Panc1 (cell line): ENCODE results near the gene LPP. TPM values are rescaled to one million over a fixed set of nuclear protein-coding genes. Genes with fewer than 3 reads are reported as not detected.

Experiments
- ATAC-seq: fragments of 200-7000 bp; cut with Tn5 transposase; 2 replicates; pipeline ENCODE4 v1.9.1; 2020; ENCODE audit warnings: mild to moderate bottlenecking, moderate library complexity
- BruUV-seq: library from RNA; stranded (reverse); fragments of 400-500 nt; replicated peaks from 2 replicates; lab custom pipeline; 2021; lab: Mats Ljungman, UMichigan
- CTCF ChIA-PET: fragments of 300-600 bp; sonication (Branson Sonifier 250); formaldehyde crosslinking; loops from one replicate; lab custom pipeline; 2022; ENCODE audit warnings: antibody characterized with exemption; lab: Charles Lee
- POLR2A ChIA-PET: fragments of 300-600 bp; sonication (Branson Sonifier 250); formaldehyde crosslinking; loops from one replicate; lab custom pipeline; 2022; ENCODE audit warnings: antibody characterized with exemption; lab: Charles Lee
- DNase-seq: peaks from one replicate; pipeline ENCODE4 v3.0.0-alpha.2; 2010; ENCODE audit warnings: low read depth, low spot score
- H3K27ac ChIP-seq: 2 replicates; pipeline ENCODE4 v1.5.1; 2011; ENCODE audit warnings: mild to moderate bottlenecking, low read length, inconsistent platforms
- H3K27me3 ChIP-seq: fragments of 200-500 bp; sonication (Bioruptor generic); 2 replicates; pipeline ENCODE4 v1.6.0; 2014; ENCODE audit warnings: low read length, inconsistent platforms; ENCODE audit not compliant: control insufficient read depth, insufficient read depth
- H3K36me3 ChIP-seq: fragments of 200-500 bp; sonication (Bioruptor generic); 2 replicates; pipeline ENCODE4 v1.5.1; 2014; ENCODE audit warnings: inconsistent platforms, mild to moderate bottlenecking, low read length, moderate library complexity; ENCODE audit not compliant: control insufficient read depth, insufficient read depth
- H3K4me1 ChIP-seq: 2 replicates; pipeline ENCODE4 v1.5.1; 2011; ENCODE audit warnings: inconsistent platforms, mild to moderate bottlenecking, low read length, moderate library complexity; ENCODE audit not compliant: control insufficient read depth, insufficient read depth
- H3K4me3 ChIP-seq, 2 experiments: 2 replicates each; pipeline ENCODE4 v1.5.1; 2011 to 2012; ENCODE audit warnings: low read depth in 2 of 2, low read length in 2 of 2, mild to moderate bottlenecking in 2 of 2, inconsistent platforms in 1 of 2, moderate library complexity in 1 of 2
- H3K9me3 ChIP-seq: fragments of 200-500 bp; sonication (Bioruptor generic); 2 replicates; pipeline ENCODE4 v1.5.1; 2014; ENCODE audit warnings: low read depth, mild to moderate bottlenecking, inconsistent platforms, low read length, moderate library complexity; ENCODE audit not compliant: control insufficient read depth, insufficient read depth
- CTCF ChIP-seq: fragments of 450-650 bp; IDR thresholded peaks from 2 replicates; pipeline ENCODE4 v1.5.1; 2017; ENCODE audit warnings: mild to moderate bottlenecking
- POLR2AphosphoS5 ChIP-seq: IDR thresholded peaks from 2 replicates; pipeline ENCODE4 v1.6.1; 2012; ENCODE audit warnings: mild to moderate bottlenecking, low read depth, low read length, moderate library complexity
- REST ChIP-seq, 2 experiments: IDR thresholded peaks; 2 replicates each; pipeline ENCODE4 v1.6.1; 2011 to 2012; ENCODE audit warnings: low read depth in 2 of 2, control low read depth in 1 of 2, low read length in 1 of 2, mild to moderate bottlenecking in 1 of 2, moderate library complexity in 1 of 2; ENCODE audit not compliant: insufficient read depth in 1 of 2
- SIN3A ChIP-seq: IDR thresholded peaks from 2 replicates; pipeline ENCODE4 v1.6.1; 2012; ENCODE audit warnings: low read depth, mild to moderate bottlenecking, low read length, moderate library complexity, borderline replicate concordance; ENCODE audit not compliant: insufficient read depth
- TCF7L2 ChIP-seq: IDR thresholded peaks from 2 replicates; pipeline ENCODE4 v1.6.1; 2011; ENCODE audit warnings: mild to moderate bottlenecking, low read depth, low read length, inconsistent platforms
- in situ Hi-C: cut with HindIII; loops from 2 replicates; pipeline ENCODE4 v1.10.0; 2016; ENCODE audit warnings: low sequenced_read_pairs, low pct_unique_long_range_greater_than_20kb
- intact Hi-C: fragments of 100-400 bp; cut with micrococcal nuclease; formaldehyde crosslinking; loops from one replicate; pipeline ENCODE4 v1.10.0; 2022; ENCODE audit not compliant: unreplicated experiment
- total RNA-seq: library from RNA; stranded (reverse); gene quantifications from one replicate; pipeline ENCODE4 v1.2.1, GENCODE V29; 2021; ENCODE audit not compliant: unreplicated experiment

Gene LPP
- total RNA-seq, 1 experiment from 2014 or later: 90.0 TPM

- Histone ChIP-seq H3K9me3 (no peaks in the 10 kb centered on the region), H3K27me3 (no peaks in the 10 kb centered on the region), H3K4me3 (no peak overlapping the region), H3K36me3 (no peaks in the 10 kb centered on the region), H3K4me1 (no peaks in the 10 kb centered on the region), H3K27ac (no peak overlapping the region)
- DNase-seq (no peak), ATAC-seq (no peak)
- ChIA-PET CTCF (no interaction called here), POLR2A (no interaction called here)
- TF ChIP-seq REST (IDR thresholded peaks at IDR 0.05; ENCODE audit: insufficient read depth in 1 of 2, low read depth in 2 of 2, low read length in 1 of 2) (no peak), CTCF (no peak), POLR2AphosphoS5 (no peak), TCF7L2 (no peak), SIN3A (no peak)
- intact Hi-C loops (no loop called here), in situ Hi-C loops (no loop called here)
- BruUV-seq: no TSS peak
Observed at GRCh38 chr3:188602111-188602510, 448.2 kb downstream of the LPP start.

- H3K9me3 ChIP-seq: no peaks in the 10 kb centered on the region
- CTCF ChIA-PET: no interaction called here
- BruUV-seq: no TSS peak
- DNase-seq (no peak), ATAC-seq (no peak)
- H3K27me3 ChIP-seq: no peaks in the 10 kb centered on the region
- intact Hi-C loops (no loop called here), in situ Hi-C loops (no loop called here)
- POLR2A ChIA-PET: interaction anchor here (0.7 kb wide), 1 partner anchor 644 kb away, joined by 4 read pairs; no protein-coding TSS in a partner anchor
- no peak for TF ChIP-seq REST (IDR thresholded peaks at IDR 0.05; ENCODE audit: insufficient read depth in 1 of 2, low read depth in 2 of 2, low read length in 1 of 2)
- TF ChIP-seq TCF7L2: no peak
- no peak for TF ChIP-seq POLR2AphosphoS5
- no peak for TF ChIP-seq CTCF
- TF ChIP-seq SIN3A: no peak
- H3K36me3 ChIP-seq: no peaks in the 10 kb centered on the region; the same call in 1 of the 2 replicates
- H3K27ac ChIP-seq: no peak overlapping the region
- H3K4me1 ChIP-seq: no peaks in the 10 kb centered on the region
- no peak overlapping the region for H3K4me3 ChIP-seq
Observed at GRCh38 chr3:188602620-188603019, 448.7 kb downstream of the LPP start.
